Peyer's patch (tissue), 4 donors: ENCODE measurements around the gene PTPN9.

ENCODE experiments used
- CTCF ChIP-seq, 6 experiments: fragments of 450-650 bp in 4 of 6; fragments of 200-600 bp in 2 of 6; sonication (generic) in 1 of 6; IDR thresholded peaks; one replicate each; pipeline ENCODE4 v1.5.1; 2017 to 2019; ENCODE audit warnings: antibody characterized with exemption in 6 of 6, mild to moderate bottlenecking in 3 of 6, moderate library complexity in 1 of 6
- POLR2A ChIP-seq, 2 donors: fragments of 450-650 bp; IDR thresholded peaks; one replicate each; pipeline ENCODE4 v1.5.1; 2017; ENCODE audit warnings: antibody characterized with exemption in 2 of 2, mild to moderate bottlenecking in 2 of 2, moderate library complexity in 2 of 2

- TF ChIP-seq POLR2A (IDR thresholded peaks at IDR 0.05), result no peak
- no peak for TF ChIP-seq CTCF (IDR thresholded peaks at IDR 0.05)
These were observed 122.4 kb downstream of the PTPN9 start for GRCh38 chr15:75456710-75457109.
